Hepatocyte (in vitro differentiated cells): ENCODE results near the gene LDB2. TPM values are rescaled to one million over a fixed set of nuclear protein-coding genes. Genes with fewer than 3 reads are reported as not detected.

Experiments used
- DNase-seq: peaks from one replicate; pipeline ENCODE4 v3.0.0-alpha.2; 2016; ENCODE audit warnings: low spot score
- H2AFZ ChIP-seq: fragments of 200-600 bp; sonication (generic); 2 replicates; pipeline ENCODE4 v1.6.0; 2016; ENCODE audit warnings: antibody characterized with exemption, mild to moderate bottlenecking
- H3K27ac ChIP-seq: fragments of 200-600 bp; sonication (generic); 2 replicates; pipeline ENCODE4 v1.5.1; 2016; ENCODE audit warnings: mild to moderate bottlenecking
- H3K27me3 ChIP-seq: fragments of 200-600 bp; sonication (generic); 2 replicates; pipeline ENCODE4 v1.6.1; 2016
- H3K36me3 ChIP-seq: fragments of 200-600 bp; sonication (generic); replicated peaks from 2 replicates; pipeline ENCODE4 v1.5.1; 2016; ENCODE audit warnings: low read depth; ENCODE audit not compliant: insufficient read depth
- H3K4me1 ChIP-seq: fragments of 200-600 bp; sonication (generic); 2 replicates; pipeline ENCODE4 v1.5.1; 2016; ENCODE audit warnings: mild to moderate bottlenecking, moderate library complexity; ENCODE audit not compliant: insufficient read depth
- H3K4me2 ChIP-seq: fragments of 200-600 bp; sonication (generic); 2 replicates; pipeline ENCODE4 v1.6.0; 2016
- H3K4me3 ChIP-seq: fragments of 200-600 bp; sonication (generic); 2 replicates; pipeline ENCODE4 v1.5.1; 2016; ENCODE audit warnings: mild to moderate bottlenecking
- H3K79me2 ChIP-seq: fragments of 200-600 bp; sonication (generic); 2 replicates; pipeline ENCODE4 v1.6.0; 2017; ENCODE audit warnings: mild to moderate bottlenecking
- H3K9me2 ChIP-seq: fragments of 200-600 bp; sonication (generic); replicated peaks from 2 replicates; pipeline ENCODE4 v1.6.0; 2017; ENCODE audit warnings: mild to moderate bottlenecking; ENCODE audit not compliant: insufficient read depth
- H3K9me3 ChIP-seq: fragments of 200-600 bp; sonication (generic); 2 replicates; pipeline ENCODE4 v1.5.1; 2016; ENCODE audit warnings: low read depth, mild to moderate bottlenecking
- H4K20me1 ChIP-seq: fragments of 200-600 bp; sonication (generic); 2 replicates; pipeline ENCODE4 v1.6.0; 2016; ENCODE audit warnings: mild to moderate bottlenecking; ENCODE audit not compliant: insufficient read depth, poor library complexity, severe bottlenecking
- EZH2 ChIP-seq: fragments of 200-600 bp; sonication (generic); IDR thresholded peaks from 2 replicates; pipeline ENCODE4 v1.6.1; 2016; ENCODE audit warnings: antibody characterized with exemption, mild to moderate bottlenecking, borderline replicate concordance
- EZH2phosphoT487 ChIP-seq: fragments of 200-600 bp; sonication (generic); IDR thresholded peaks from one replicate; pipeline ENCODE4 v1.6.1; 2018; ENCODE audit warnings: antibody characterized with exemption, mild to moderate bottlenecking, low read depth, moderate library complexity; ENCODE audit not compliant: unreplicated experiment, severe bottlenecking
- WGBS: methylation state at CpG from one replicate; pipeline ENCODE4 v1.1.6; 2016; ENCODE audit warnings: low lambda C conversion rate; ENCODE audit errors: missing lambda C conversion rate; 5-methylcytosine and 5-hydroxymethylcytosine counted together
- polyA plus RNA-seq: library from polyadenylated mRNA; unstranded; fragments of >200 nt; fragmentation: Nextera tagmentation; extraction: Ambion mirVana; gene quantifications from 2 replicates; pipeline ENCODE4 v1.2.1, GENCODE V29; 2016
- total RNA-seq: library from RNA; depleted of rRNA; stranded (reverse); fragments of >200 nt; gene quantifications from 2 replicates; pipeline ENCODE4 v1.2.3, GENCODE V29; 2014
- TF ChIP-seq, protein P1 (sequence below): fragments of 200-600 bp; sonication (generic); IDR thresholded peaks from 2 replicates; pipeline ENCODE4 v1.5.1; 2016; ENCODE audit warnings: antibody characterized with exemption, mild to moderate bottlenecking; ENCODE audit not compliant: poor library complexity

The LDB2 gene
- total and polyA plus RNA-seq, 2 experiments from 2014 or later, result 8.7 to 20.3 TPM

DNA sequence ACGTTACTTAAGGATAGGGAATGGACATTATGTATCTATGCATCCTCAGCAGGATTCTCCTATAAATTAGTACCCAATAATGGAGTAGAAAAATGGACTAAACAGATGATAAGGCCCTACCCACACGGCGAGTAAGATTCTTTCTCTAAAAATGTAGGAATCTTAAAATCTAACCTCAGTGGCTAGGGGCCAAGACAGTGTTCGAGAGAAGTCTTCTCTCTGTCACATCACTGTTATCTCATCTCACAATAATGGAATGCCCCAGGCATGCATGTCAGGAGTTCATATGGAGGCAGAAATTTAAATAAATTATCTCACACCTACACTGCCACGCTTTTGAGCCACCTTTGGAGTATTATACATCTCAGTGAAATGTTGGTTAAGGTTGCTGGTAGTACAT, 132.9 kb downstream of the LDB2 start:
- H3K9me2 ChIP-seq, result no peaks in the 10 kb centered on the region
- DNase-seq, result no peak
- no peaks in the 10 kb centered on the region for H3K9me3 ChIP-seq
- no peaks in the 10 kb centered on the region for H3K79me2 ChIP-seq
- no peaks in the 10 kb centered on the region for H4K20me1 ChIP-seq
- H3K27ac ChIP-seq, result no peak overlapping the region
- no peak overlapping the region for H2AFZ ChIP-seq
- TF ChIP-seq EZH2 (no peak), EZH2phosphoT487 (no peak)
- TF ChIP-seq, protein P1, sequence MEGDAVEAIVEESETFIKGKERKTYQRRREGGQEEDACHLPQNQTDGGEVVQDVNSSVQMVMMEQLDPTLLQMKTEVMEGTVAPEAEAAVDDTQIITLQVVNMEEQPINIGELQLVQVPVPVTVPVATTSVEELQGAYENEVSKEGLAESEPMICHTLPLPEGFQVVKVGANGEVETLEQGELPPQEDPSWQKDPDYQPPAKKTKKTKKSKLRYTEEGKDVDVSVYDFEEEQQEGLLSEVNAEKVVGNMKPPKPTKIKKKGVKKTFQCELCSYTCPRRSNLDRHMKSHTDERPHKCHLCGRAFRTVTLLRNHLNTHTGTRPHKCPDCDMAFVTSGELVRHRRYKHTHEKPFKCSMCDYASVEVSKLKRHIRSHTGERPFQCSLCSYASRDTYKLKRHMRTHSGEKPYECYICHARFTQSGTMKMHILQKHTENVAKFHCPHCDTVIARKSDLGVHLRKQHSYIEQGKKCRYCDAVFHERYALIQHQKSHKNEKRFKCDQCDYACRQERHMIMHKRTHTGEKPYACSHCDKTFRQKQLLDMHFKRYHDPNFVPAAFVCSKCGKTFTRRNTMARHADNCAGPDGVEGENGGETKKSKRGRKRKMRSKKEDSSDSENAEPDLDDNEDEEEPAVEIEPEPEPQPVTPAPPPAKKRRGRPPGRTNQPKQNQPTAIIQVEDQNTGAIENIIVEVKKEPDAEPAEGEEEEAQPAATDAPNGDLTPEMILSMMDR, result no peak
- H3K4me3 ChIP-seq, result no peak overlapping the region
- no peaks in the 10 kb centered on the region for H3K36me3 ChIP-seq
- no peak overlapping the region for H3K4me2 ChIP-seq
- peaks cover 6% of the 10 kb centered on the region for H3K4me1 ChIP-seq
- no peaks in the 10 kb centered on the region for H3K27me3 ChIP-seq
- 80% methylated on average over 5 of the region's 5 CpGs for WGBS

DNA sequence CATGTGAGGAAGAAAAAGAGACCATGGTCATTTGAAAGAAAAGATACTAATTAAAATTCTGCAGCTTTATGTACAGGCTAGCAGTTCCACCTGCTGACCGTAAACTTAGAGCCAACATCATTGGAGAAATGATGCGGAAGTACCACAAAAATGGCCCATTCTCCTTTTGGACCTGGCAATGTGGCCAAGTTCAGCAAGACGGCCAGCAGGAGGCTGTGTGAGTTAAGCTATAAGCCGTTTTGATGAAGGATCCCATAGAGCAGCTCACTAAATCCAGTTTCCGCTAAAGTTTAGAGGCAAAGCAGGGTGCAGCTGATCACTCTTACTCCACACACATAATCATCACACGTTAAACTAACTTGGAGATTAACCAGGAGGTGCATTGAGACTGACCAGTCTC, 133.8 kb downstream of the LDB2 start:
- no peaks in the 10 kb centered on the region for H4K20me1 ChIP-seq
- H3K27ac ChIP-seq, result no peak overlapping the region
- H3K36me3 ChIP-seq, result no peaks in the 10 kb centered on the region
- no peaks in the 10 kb centered on the region for H3K9me3 ChIP-seq
- no peaks in the 10 kb centered on the region for H3K79me2 ChIP-seq
- no peaks in the 10 kb centered on the region for H3K9me2 ChIP-seq
- no peak overlapping the region for H3K4me3 ChIP-seq
- 71% methylated on average over 6 of the region's 6 CpGs for WGBS
- peaks cover 15% of the 10 kb centered on the region for H3K4me1 ChIP-seq
- no peak overlapping the region for H3K4me2 ChIP-seq
- no peaks in the 10 kb centered on the region for H3K27me3 ChIP-seq
- no peak overlapping the region for H2AFZ ChIP-seq
- peak; percentile 28 for DNase-seq
- TF ChIP-seq, protein P1, result peak; percentile 48
- TF ChIP-seq EZH2phosphoT487, result no peak

DNA sequence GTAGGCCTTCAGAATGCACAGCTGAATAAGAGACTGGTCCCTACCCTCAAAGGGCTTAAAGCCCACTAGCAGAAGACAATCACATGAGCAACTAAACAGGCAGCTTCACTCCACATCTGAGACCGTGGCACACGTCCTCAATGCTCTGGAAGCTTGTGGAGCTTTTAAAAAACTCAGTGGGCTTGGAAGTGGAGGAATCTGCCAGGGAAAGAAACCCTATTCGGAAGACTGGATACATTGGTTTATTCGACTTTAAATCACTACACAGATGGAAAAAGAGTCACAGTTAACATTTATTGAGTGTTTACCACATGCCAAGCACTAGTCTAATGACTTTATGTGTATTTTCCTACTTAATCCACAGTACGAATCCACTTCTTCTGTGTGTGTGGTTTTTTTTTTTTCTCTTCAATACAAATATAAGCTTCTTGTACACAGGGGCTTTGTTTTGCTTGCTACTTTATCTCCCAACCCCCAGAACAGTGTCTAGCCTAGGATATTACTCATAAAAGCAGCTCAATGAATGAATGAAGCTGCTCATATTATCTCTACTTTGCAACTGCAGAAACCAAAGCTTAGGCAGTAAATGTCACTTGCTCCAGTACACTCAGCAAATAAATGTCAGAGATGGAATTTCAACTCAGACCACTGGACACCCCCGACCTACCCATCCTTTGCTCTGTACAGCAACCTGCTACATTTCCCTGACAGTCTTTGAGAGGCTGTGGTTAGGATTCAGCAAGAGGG, 137.7 kb downstream of the LDB2 start:
- Histone ChIP-seq H3K9me3 (no peaks in the 10 kb centered on the region), H4K20me1 (no peaks in the 10 kb centered on the region), H3K27me3 (no peaks in the 10 kb centered on the region), H3K9me2 (no peaks in the 10 kb centered on the region), H3K79me2 (no peaks in the 10 kb centered on the region), H3K4me1 (peaks cover 16% of the 10 kb centered on the region), H3K27ac (peak overlapping the region; percentile 31), H3K36me3 (no peaks in the 10 kb centered on the region), H3K4me3 (no peak overlapping the region), H3K4me2 (peak overlapping the region; percentile 42), H2AFZ (no peak overlapping the region)
- TF ChIP-seq EZH2 (no peak), EZH2phosphoT487 (no peak)
- TF ChIP-seq, protein P1, result no peak
- DNase-seq, result no peak
- 38% methylated on average over 6 of the region's 6 CpGs for WGBS
